Small intestine (tissue), 7 donors: ENCODE results near the gene ZNF574. TPM values are rescaled to one million over a fixed set of nuclear protein-coding genes. Genes with fewer than 3 reads are reported as not detected.
A peak's percentile ranks its signal among the peaks of the same experiment; 100 is the strongest.
"Not testable (repeated sequence)": the region's sequence is repeated elsewhere in the genome, so short reads cannot be mapped to it uniquely, and the experiment has no call there.

Experiments
- DNase-seq, 2 donors: peaks; one replicate each; pipeline versions ENCODE4 v3.0.0 to v3.0.0-alpha.2; 2013
- FAIRE-seq: peaks from 2 replicates; lab custom pipeline; 2012; peaks lifted over from hg19 to GRCh38; lab: Jason Lieb, UNC
- H3K27ac ChIP-seq, 3 donors: one replicate each; pipeline ENCODE4 v1.5.1; 2013; ENCODE audit warnings: low read length in 2 of 3, mild to moderate bottlenecking in 2 of 3, control low read depth in 1 of 3, inconsistent platforms in 1 of 3, low read depth in 1 of 3, moderate library complexity in 1 of 3
- H3K27me3 ChIP-seq, 3 donors: one replicate each; pipeline ENCODE4 v1.6.1; 2013; ENCODE audit warnings: low read length in 3 of 3, inconsistent platforms in 1 of 3; ENCODE audit not compliant: control insufficient read depth in 3 of 3, insufficient read depth in 3 of 3
- H3K36me3 ChIP-seq, 3 donors: one replicate each; pipeline ENCODE4 v1.6.1; 2013; ENCODE audit warnings: low read length in 3 of 3, inconsistent platforms in 1 of 3, low read depth in 1 of 3, mild to moderate bottlenecking in 1 of 3, moderate library complexity in 1 of 3; ENCODE audit not compliant: control insufficient read depth in 3 of 3, insufficient read depth in 2 of 3
- H3K4me1 ChIP-seq, 3 donors: one replicate each; pipeline ENCODE4 v1.6.1; 2013; ENCODE audit warnings: low read length in 2 of 3, inconsistent platforms in 1 of 3, low read depth in 1 of 3, mild to moderate bottlenecking in 1 of 3, moderate library complexity in 1 of 3; ENCODE audit not compliant: control insufficient read depth in 3 of 3, insufficient read depth in 2 of 3
- H3K4me3 ChIP-seq, 3 donors: one replicate each; pipeline ENCODE4 v1.5.1; 2013; ENCODE audit warnings: low read length in 3 of 3, control low read depth in 1 of 3, inconsistent platforms in 1 of 3, low read depth in 1 of 3, mild to moderate bottlenecking in 1 of 3, moderate library complexity in 1 of 3
- H3K9me3 ChIP-seq, 2 donors: one replicate each; pipeline ENCODE4 v1.6.1; 2013; ENCODE audit warnings: low read depth in 1 of 2, low read length in 1 of 2; ENCODE audit not compliant: control insufficient read depth in 2 of 2, insufficient read depth in 1 of 2
- WGBS, 3 donors: extraction: QIAGEN DNeasy Blood & Tissue Kit; methylation state at CpG; one replicate each; pipeline ENCODE4 v1.1.7; 2013; 5-methylcytosine and 5-hydroxymethylcytosine counted together
- polyA plus RNA-seq, 4 donors: library from polyadenylated mRNA; stranded (reverse) in 3 of 4; unstranded in 1 of 4; fragments of 200-250 nt in 3 of 4; fragments of 120-200 nt in 1 of 4; gene quantifications; one replicate each; pipeline versions ENCODE4 v1.2.1 to v1.2.3, GENCODE V29; 2013
- donor health status: healthy with polysubstance abuse.
- donor health status: control.
- donor health status: control.
- donor health status: Bipolar disorder and iron deficiency.
- donor health status: healthy.

Gene ZNF574
- polyA plus RNA-seq, 4 donors = 4.5 to 16.9 (median 7.4) TPM

GRCh38 chr19:42034640-42035391 lies 41.1 kb upstream of the ZNF574 start:
- WGBS, 3 donors = 21 to 35% (median 28%) methylated on average over 17 of the region's 17 CpGs
- H3K36me3 ChIP-seq, H3K4me1 ChIP-seq, H3K4me3 ChIP-seq, H3K9me3 ChIP-seq, H3K27me3 ChIP-seq, FAIRE-seq, H3K27ac ChIP-seq: not testable (repeated sequence)
- DNase-seq = peak; percentile 57 to 66

GRCh38 chr19:42037649-42038048 lies 38.3 kb upstream of the ZNF574 start:
- Histone ChIP-seq H3K36me3 (no peaks in the 10 kb centered on the region), H3K4me3 (no peak overlapping the region), H3K9me3 (no peaks in the 10 kb centered on the region), H3K4me1 (no peaks in the 10 kb centered on the region), H3K27ac (no peak overlapping the region), H3K27me3 (no peaks in the 10 kb centered on the region)
- DNase-seq (no peak), FAIRE-seq (no peak)
- 77 to 84% (median 84%) methylated on average over 5 of the region's 5 CpGs for WGBS, 3 donors

DNA sequence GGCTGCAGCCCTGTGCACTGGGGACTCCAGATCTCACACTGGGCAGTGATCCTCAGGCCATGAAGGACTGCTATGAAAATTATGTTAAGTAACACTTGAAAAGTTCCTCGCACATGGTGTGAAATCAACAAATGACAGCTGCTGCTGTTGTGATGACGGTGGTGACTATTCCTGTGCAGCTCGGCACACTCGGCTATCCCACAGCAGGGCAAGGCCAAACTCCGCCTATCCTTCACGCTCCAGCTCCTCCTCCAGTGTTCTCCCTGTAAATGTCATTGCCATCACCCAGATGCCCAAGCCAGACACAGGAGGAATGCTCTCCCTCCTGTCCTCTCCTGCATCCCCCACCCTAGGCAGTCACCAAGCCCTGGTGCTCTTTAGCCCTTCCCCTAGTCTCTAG lies 37.3 kb upstream of the ZNF574 start:
- Histone ChIP-seq H3K27ac (no peak overlapping the region), H3K4me3 (no peak overlapping the region), H3K9me3 (no peaks in the 10 kb centered on the region), H3K4me1 (no peaks in the 10 kb centered on the region), H3K36me3 (no peaks in the 10 kb centered on the region), H3K27me3 (no peaks in the 10 kb centered on the region)
- DNase-seq = no peak
- no peak for FAIRE-seq
- WGBS, 3 donors = 68 to 75% (median 72%) methylated on average over 6 of the region's 6 CpGs

GRCh38 chr19:42040031-42040430 lies 35.9 kb upstream of the ZNF574 start:
- Histone ChIP-seq H3K4me1 (no peaks in the 10 kb centered on the region), H3K9me3 (no peaks in the 10 kb centered on the region), H3K27ac (no peak overlapping the region), H3K27me3 (peaks cover 0 to under 1% (median 0%) of the 10 kb centered on the region in 3 donors), H3K4me3 (no peak overlapping the region), H3K36me3 (no peaks in the 10 kb centered on the region)
- DNase-seq (no peak), FAIRE-seq (no peak)

DNA sequence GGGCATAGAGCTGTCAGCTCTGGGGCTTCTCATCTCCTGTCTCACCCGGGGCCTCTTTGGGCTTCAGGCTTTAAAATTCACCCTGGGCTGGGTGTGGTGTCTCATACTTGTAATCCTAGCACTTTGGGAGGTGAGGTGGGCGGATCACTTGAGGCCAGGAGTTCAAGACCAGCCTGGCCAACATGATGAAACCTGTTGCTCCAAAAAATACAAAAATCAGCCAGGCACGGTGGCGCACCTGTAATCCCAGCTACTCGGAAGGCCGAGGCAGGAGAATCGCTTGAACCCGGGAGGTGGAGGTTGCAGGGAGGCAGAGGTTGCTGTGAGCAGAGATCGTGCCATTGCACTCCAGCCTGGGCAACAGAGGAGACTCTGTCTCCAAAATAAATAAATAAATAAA lies 35.5 kb upstream of the ZNF574 start:
- not testable (repeated sequence) for H3K27me3 ChIP-seq, H3K9me3 ChIP-seq, H3K27ac ChIP-seq, H3K4me3 ChIP-seq, H3K36me3 ChIP-seq, FAIRE-seq, DNase-seq, H3K4me1 ChIP-seq
- WGBS, 3 donors = 90 to 92% (median 92%) methylated on average over 9 of the region's 9 CpGs

DNA sequence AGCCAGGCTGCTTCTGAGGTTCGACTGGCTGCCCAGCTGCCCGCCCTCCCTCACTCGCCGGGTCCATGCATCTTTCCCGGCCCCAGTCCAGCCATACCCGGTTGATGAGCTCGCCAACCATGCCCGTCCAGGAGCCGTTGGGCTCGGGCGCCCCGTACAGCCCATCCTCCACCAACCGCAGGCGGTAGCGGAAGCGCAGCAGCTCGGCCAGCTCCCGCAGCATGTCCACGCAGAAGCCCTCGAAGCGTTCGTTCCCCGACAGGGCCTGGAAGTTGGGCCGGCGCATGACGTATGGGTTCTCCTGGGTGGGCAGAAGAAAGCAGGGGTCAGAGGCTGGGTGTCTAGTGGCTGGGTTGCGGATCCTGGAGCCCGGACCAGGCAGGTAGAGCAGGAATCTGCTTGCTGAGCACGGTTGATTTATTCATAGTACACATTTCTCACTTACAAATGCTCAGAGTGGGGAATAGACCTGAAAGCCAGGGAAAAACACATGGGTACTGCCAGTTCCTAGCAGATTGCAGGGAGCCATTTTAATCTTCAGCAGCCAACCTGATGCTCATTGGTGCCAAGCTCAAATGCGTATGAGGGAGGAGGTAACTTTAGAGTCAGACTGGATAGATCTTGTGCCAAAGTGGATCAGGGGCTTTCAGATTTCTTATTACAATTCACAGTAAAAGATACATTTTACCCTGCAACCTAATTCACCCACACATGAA lies 33.4 kb upstream of the ZNF574 start:
- Histone ChIP-seq H3K27ac (no peak overlapping the region), H3K4me1 (no peaks in the 10 kb centered on the region), H3K4me3 (no peak overlapping the region), H3K36me3 (no peaks in the 10 kb centered on the region), H3K27me3 (peaks cover 0 to 2% (median 0%) of the 10 kb centered on the region in 3 donors), H3K9me3 (no peaks in the 10 kb centered on the region)
- DNase-seq (no peak), FAIRE-seq (no peak)
- 89 to 91% (median 91%) methylated on average over 30 of the region's 30 CpGs for WGBS, 3 donors

- peaks cover 0 to 4% (median 3%) of the 10 kb centered on the region in 3 donors for H3K4me1 ChIP-seq
- no peaks in the 10 kb centered on the region for H3K36me3 ChIP-seq
- H3K9me3 ChIP-seq = no peaks in the 10 kb centered on the region
- 86 to 90% (median 88%) methylated on average over 7 of the region's 7 CpGs for WGBS, 3 donors
- no peak overlapping the region for H3K27ac ChIP-seq
- no peak for DNase-seq
- peaks cover 0 to 2% (median 0%) of the 10 kb centered on the region in 3 donors for H3K27me3 ChIP-seq
- no peak overlapping the region for H3K4me3 ChIP-seq
- no peak for FAIRE-seq
These were observed 30.4 kb upstream of the ZNF574 start for GRCh38 chr19:42045575-42045974.

DNA sequence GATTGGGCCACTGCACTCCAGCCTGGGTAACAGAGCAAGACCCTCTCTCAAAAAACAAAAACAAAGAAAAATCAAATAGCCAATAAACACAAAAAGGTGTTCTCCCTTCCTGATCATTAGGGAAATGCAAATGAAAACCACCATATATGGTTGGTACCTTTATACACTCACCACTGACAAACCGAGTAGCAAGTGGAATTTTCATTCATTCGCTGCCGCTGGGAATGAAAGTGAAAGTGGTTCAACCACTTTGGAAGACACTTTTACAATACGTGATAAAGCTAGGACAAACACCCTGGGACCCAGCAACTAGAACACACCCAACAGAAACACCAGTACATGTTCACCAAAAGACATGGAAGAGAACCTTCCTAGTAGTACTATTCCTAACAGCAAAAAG lies 27.0 kb upstream of the ZNF574 start:
- H3K27ac ChIP-seq = no peak overlapping the region
- no peak overlapping the region for H3K4me3 ChIP-seq
- peaks cover 0 to 4% (median 3%) of the 10 kb centered on the region in 3 donors for H3K4me1 ChIP-seq
- no peaks in the 10 kb centered on the region for H3K36me3 ChIP-seq
- 4 to 28% (median 15%) methylated on average over 4 of the region's 4 CpGs for WGBS, 3 donors
- H3K27me3 ChIP-seq = peaks cover 0 to 2% (median 0%) of the 10 kb centered on the region in 3 donors
- FAIRE-seq (no peak), DNase-seq (peak; percentile 68 to 83)
- no peaks in the 10 kb centered on the region for H3K9me3 ChIP-seq
